Caco-2 (cell line): Measurements from ENCODE around the gene HSDL1. TPM values are rescaled to one million over a fixed set of nuclear protein-coding genes. Genes with fewer than 3 reads are reported as not detected.

Experiments used
- BruUV-seq: library from RNA; stranded (reverse); fragments of 400-500 nt; replicated peaks from 2 replicates; lab custom pipeline; 2021; lab: Mats Ljungman, UMichigan
- CTCF ChIA-PET: fragments of 300-600 bp; sonication (Branson Sonifier 250); formaldehyde crosslinking; loops from one replicate; lab custom pipeline; 2022; ENCODE audit warnings: antibody characterized with exemption; lab: Charles Lee
- POLR2A ChIA-PET: fragments of 300-600 bp; sonication (Branson Sonifier 250); formaldehyde crosslinking; loops from one replicate; lab custom pipeline; 2022; ENCODE audit warnings: antibody characterized with exemption; lab: Charles Lee
- DNase-seq, 2 experiments: peaks; one replicate each; pipeline versions ENCODE4 v3.0.0 to v3.0.0-alpha.2; 2020 to 2022
- H3K27me3 ChIP-seq: replicated peaks from 2 replicates; pipeline ENCODE4 v1.6.0; 2011; ENCODE audit warnings: low read length; ENCODE audit not compliant: control insufficient read depth, insufficient read depth
- H3K36me3 ChIP-seq: 2 replicates; pipeline ENCODE4 v1.5.1; 2011; ENCODE audit warnings: low read length; ENCODE audit not compliant: control insufficient read depth, insufficient read depth
- H3K4me1 ChIP-seq: fragments of 250-450 bp; sonication (Bioruptor Pico); 2 replicates; pipeline ENCODE4 v1.5.1; 2020; ENCODE audit warnings: mild to moderate bottlenecking
- H3K4me3 ChIP-seq: 2 replicates; pipeline ENCODE4 v1.5.1; 2011; ENCODE audit warnings: low read depth, mild to moderate bottlenecking, control low read depth, low read length
- H3K9me3 ChIP-seq: fragments of 250-450 bp; sonication (Bioruptor Pico); 2 replicates; pipeline ENCODE4 v1.5.1; 2020; ENCODE audit warnings: mild to moderate bottlenecking, moderate library complexity
- H3K27ac Mint-ChIP-seq: one replicate; pipeline ENCODE4 v1.8.0; 2022; ENCODE audit warnings: mixed read lengths; ENCODE audit not compliant: unreplicated experiment
- H3K27me3 Mint-ChIP-seq: one replicate; pipeline ENCODE4 v1.8.0; 2022; ENCODE audit warnings: mixed read lengths; ENCODE audit not compliant: insufficient read depth, unreplicated experiment
- H3K36me3 Mint-ChIP-seq: one replicate; pipeline ENCODE4 v1.8.0; 2022; ENCODE audit warnings: mild to moderate bottlenecking, mixed read lengths; ENCODE audit not compliant: insufficient read depth, unreplicated experiment
- H3K4me1 Mint-ChIP-seq: one replicate; pipeline ENCODE4 v1.8.0; 2022; ENCODE audit warnings: low read depth, mixed read lengths; ENCODE audit not compliant: unreplicated experiment
- H3K4me3 Mint-ChIP-seq: one replicate; pipeline ENCODE4 v1.8.0; 2022; ENCODE audit warnings: mild to moderate bottlenecking, moderate library complexity, mixed read lengths; ENCODE audit not compliant: unreplicated experiment
- H3K9me3 Mint-ChIP-seq: one replicate; pipeline ENCODE4 v1.8.0; 2022; ENCODE audit warnings: mixed read lengths; ENCODE audit not compliant: unreplicated experiment
- CTCF ChIP-seq, 2 experiments: fragments of 200-600 bp in 1 of 2; IDR thresholded peaks; 1 replicate in 1 of 2; 2 replicates in 1 of 2; pipeline versions ENCODE4 v1.5.1 to v1.8.0; 2011 to 2022; ENCODE audit warnings: antibody characterized with exemption in 1 of 2, control low read depth in 1 of 2, inconsistent platforms in 1 of 2, low read depth in 1 of 2, low read length in 1 of 2, mild to moderate bottlenecking in 1 of 2, moderate library complexity in 1 of 2; ENCODE audit not compliant: insufficient read depth in 1 of 2, severe bottlenecking in 1 of 2, unreplicated experiment in 1 of 2
- intact Hi-C: fragments of 100-400 bp; cut with micrococcal nuclease; formaldehyde crosslinking; loops from one replicate; pipeline ENCODE4 v1.10.0; 2022; ENCODE audit not compliant: unreplicated experiment
- total RNA-seq: library from RNA; stranded (reverse); gene quantifications from 2 replicates; pipeline ENCODE4 v1.2.3, GENCODE V29; 2022

Gene HSDL1
- total RNA-seq, 1 experiment from 2014 or later: 23.7 TPM

GRCh38 chr16:84105948-84106740 lies 38.8 kb downstream of the HSDL1 start:
- CTCF ChIA-PET: interaction anchor here (1.8 kb wide), 1 partner anchor 10 kb away, joined by 6 read pairs; the partner anchor contains the start of gene MBTPS1
- no peaks in the 10 kb centered on the region for H3K27me3 Mint-ChIP-seq

GRCh38 chr16:84105301-84105815 lies 39.6 kb downstream of the HSDL1 start:
- Mint-ChIP-seq H3K9me3 (no peaks in the 10 kb centered on the region), H3K4me3 (no peak overlapping the region), H3K4me1 (no peaks in the 10 kb centered on the region), H3K27me3 (no peaks in the 10 kb centered on the region), H3K36me3 (peaks cover 27% of the 10 kb centered on the region), H3K27ac (peak overlapping the region; percentile 39)
- intact Hi-C loops: no loop called here
- ChIA-PET CTCF (interaction anchor here (0.7 kb wide), 1 partner anchor 21 kb away, joined by 3 read pairs; no protein-coding TSS in a partner anchor), POLR2A (no interaction called here)
- TF ChIP-seq CTCF (IDR thresholded peaks at IDR 0.05; ENCODE audit: insufficient read depth in 1 of 2, low read depth in 1 of 2, low read length in 1 of 2, severe bottlenecking in 1 of 2, unreplicated experiment in 1 of 2): no peak
- no peaks in the 10 kb centered on the region for H3K27me3 ChIP-seq
- H3K9me3 ChIP-seq: no peaks in the 10 kb centered on the region
- no peaks in the 10 kb centered on the region for H3K4me1 ChIP-seq
- peaks cover 3% of the 10 kb centered on the region; the same call in 1 of the 2 replicates for H3K36me3 ChIP-seq
- no peak overlapping the region for H3K4me3 ChIP-seq
- DNase-seq: no peak
- BruUV-seq: no TSS peak

More at GRCh38 chr16:84105948-84106740, 38.8 kb downstream of the HSDL1 start:
- H3K9me3 Mint-ChIP-seq: no peaks in the 10 kb centered on the region
- no peak for DNase-seq
- intact Hi-C loops: no loop called here
- peaks cover 24% of the 10 kb centered on the region for H3K36me3 Mint-ChIP-seq
- Histone ChIP-seq H3K4me3 (no peak overlapping the region), H3K9me3 (no peaks in the 10 kb centered on the region), H3K36me3 (peaks cover 4% of the 10 kb centered on the region; the same call in 1 of the 2 replicates), H3K4me1 (no peaks in the 10 kb centered on the region), H3K27me3 (no peaks in the 10 kb centered on the region)
- H3K4me3 Mint-ChIP-seq: no peak overlapping the region
- POLR2A ChIA-PET: no interaction called here
- no TSS peak for BruUV-seq
- no peaks in the 10 kb centered on the region for H3K4me1 Mint-ChIP-seq
- H3K27ac Mint-ChIP-seq: no peak overlapping the region
- no peak for TF ChIP-seq CTCF (IDR thresholded peaks at IDR 0.05; ENCODE audit: insufficient read depth in 1 of 2, low read depth in 1 of 2, low read length in 1 of 2, severe bottlenecking in 1 of 2, unreplicated experiment in 1 of 2)

GRCh38 chr16:84104231-84104630 lies 40.7 kb downstream of the HSDL1 start:
- no peaks in the 10 kb centered on the region for H3K4me1 ChIP-seq
- Mint-ChIP-seq H3K36me3 (peaks cover 38% of the 10 kb centered on the region), H3K9me3 (no peaks in the 10 kb centered on the region), H3K27ac (no peak overlapping the region), H3K4me1 (no peaks in the 10 kb centered on the region), H3K27me3 (no peaks in the 10 kb centered on the region), H3K4me3 (no peak overlapping the region)
- CTCF ChIA-PET: no interaction called here
- H3K4me3 ChIP-seq: no peak overlapping the region
- no peaks in the 10 kb centered on the region for H3K9me3 ChIP-seq
- no TSS peak for BruUV-seq
- no peaks in the 10 kb centered on the region for H3K27me3 ChIP-seq
- peaks cover 3% of the 10 kb centered on the region; the same call in 1 of the 2 replicates for H3K36me3 ChIP-seq
- DNase-seq: no peak
- POLR2A ChIA-PET: no interaction called here
- intact Hi-C loops: no loop called here
- TF ChIP-seq CTCF (IDR thresholded peaks at IDR 0.05; ENCODE audit: insufficient read depth in 1 of 2, low read depth in 1 of 2, low read length in 1 of 2, severe bottlenecking in 1 of 2, unreplicated experiment in 1 of 2): no peak
